ENCODE results near the gene IFT20.

IFT20 gene

DNA sequence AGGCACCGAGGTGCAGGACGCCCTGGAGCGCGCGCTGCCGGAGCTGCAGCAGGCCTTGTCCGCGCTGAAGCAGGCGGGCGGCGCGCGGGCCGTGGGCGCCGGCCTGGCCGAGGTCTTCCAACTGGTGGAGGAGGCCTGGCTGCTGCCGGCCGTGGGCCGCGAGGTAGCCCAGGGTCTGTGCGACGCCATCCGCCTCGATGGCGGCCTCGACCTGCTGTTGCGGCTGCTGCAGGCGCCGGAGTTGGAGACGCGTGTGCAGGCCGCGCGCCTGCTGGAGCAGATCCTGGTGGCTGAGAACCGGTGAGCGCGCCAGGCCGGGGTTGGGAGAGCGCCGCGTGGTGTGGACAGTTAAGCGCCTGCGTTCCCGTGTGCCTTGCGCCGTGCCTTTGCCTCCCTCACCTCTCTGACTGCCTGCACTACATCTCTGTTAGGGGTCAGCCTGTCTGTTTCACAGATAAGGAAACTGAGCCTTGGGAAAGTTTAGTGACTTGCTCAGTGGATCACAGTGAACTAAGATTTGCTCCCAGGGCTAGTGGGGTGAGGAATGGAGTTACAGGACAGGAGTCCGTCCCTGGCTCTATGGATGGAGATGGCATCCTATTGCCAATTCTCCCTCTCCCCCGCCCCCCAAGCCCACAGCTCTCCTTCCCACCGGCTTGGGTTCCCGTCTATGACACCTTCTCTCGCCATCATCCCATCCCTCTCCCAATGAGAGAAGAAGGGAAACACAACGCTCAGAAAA, 37.1 kb upstream of the IFT20 start (continued):
- TF ChIP-seq ZNF561 (tag by site-specific recombination; IDR thresholded peaks at IDR 0.05; ENCODE audit: borderline replicate concordance), result peak; percentile 49; the same call in 1 of the 2 replicates
- no peak for TF ChIP-seq ZNF24 (tag by site-specific recombination; IDR thresholded peaks at IDR 0.05)
- 0 out of 2 replicates have a peak, but pooled peaks have one; percentile 31 for TF ChIP-seq REST (tag by site-specific recombination; IDR thresholded peaks at IDR 0.05)
- TF ChIP-seq ZIC2 (tag by site-specific recombination; IDR thresholded peaks at IDR 0.05), result no peak
- peak; percentile 14; the same call in 1 of the 2 replicates for TF ChIP-seq ZNF76 (tag by site-specific recombination; IDR thresholded peaks at IDR 0.05; ENCODE audit: borderline replicate concordance, low read depth)
- TF ChIP-seq FEZF1 (tag by site-specific recombination; IDR thresholded peaks at IDR 0.05), result no peak
- TF ChIP-seq SCRT1 (tag by site-specific recombination; IDR thresholded peaks at IDR 0.05; ENCODE audit: borderline replicate concordance), result no peak
- TF ChIP-seq MYNN (tag by site-specific recombination; IDR thresholded peaks at IDR 0.05; ENCODE audit: borderline replicate concordance), result no peak
- TF ChIP-seq ZNF530 (tag by site-specific recombination; IDR thresholded peaks at IDR 0.05; ENCODE audit: low read depth), result no peak
- no peak for TF ChIP-seq KLF16 (tag by site-specific recombination; IDR thresholded peaks at IDR 0.05)
- TF ChIP-seq ZBTB17 (tag by site-specific recombination; IDR thresholded peaks at IDR 0.05), result no peak
- TF ChIP-seq ZNF146 (tag by site-specific recombination; IDR thresholded peaks at IDR 0.05), result no peak
- TF ChIP-seq ZBTB48 (tag by site-specific recombination; IDR thresholded peaks at IDR 0.05), result no peak
- TF ChIP-seq ZNF274 (IDR thresholded peaks at IDR 0.05; ENCODE audit: low read length), result no peak
- no peak for TF ChIP-seq ZNF274 (tag by site-specific recombination; IDR thresholded peaks at IDR 0.05; ENCODE audit: borderline replicate concordance)
- TF ChIP-seq ZNF112 (tag by site-specific recombination; IDR thresholded peaks at IDR 0.05), result no peak
- TF ChIP-seq TCF7L2 (IDR thresholded peaks at IDR 0.05; ENCODE audit: borderline replicate concordance, low read depth, low read length), result no peak
- TF ChIP-seq ZNF404 (tag by site-specific recombination; IDR thresholded peaks at IDR 0.05), result no peak
- peak; percentile 82 for TF ChIP-seq ZBTB26 (tag by site-specific recombination; optimal IDR thresholded peaks at IDR 0.05)
- no peak for TF ChIP-seq ZNF473 (tag by site-specific recombination; IDR thresholded peaks at IDR 0.05)
- no peak for TF ChIP-seq ZNF571 (tag by site-specific recombination; IDR thresholded peaks at IDR 0.05)
- no peak for TF ChIP-seq ZNF19 (tag by site-specific recombination; IDR thresholded peaks at IDR 0.05; ENCODE audit: low read depth)
- peak; percentile 46; the same call in 1 of the 2 replicates for TF ChIP-seq ZNF660 (tag by site-specific recombination; IDR thresholded peaks at IDR 0.05)
- no peak for TF ChIP-seq ZNF510 (tag by site-specific recombination; IDR thresholded peaks at IDR 0.05; ENCODE audit: insufficient replicate concordance)
- TF ChIP-seq, protein P1, sequence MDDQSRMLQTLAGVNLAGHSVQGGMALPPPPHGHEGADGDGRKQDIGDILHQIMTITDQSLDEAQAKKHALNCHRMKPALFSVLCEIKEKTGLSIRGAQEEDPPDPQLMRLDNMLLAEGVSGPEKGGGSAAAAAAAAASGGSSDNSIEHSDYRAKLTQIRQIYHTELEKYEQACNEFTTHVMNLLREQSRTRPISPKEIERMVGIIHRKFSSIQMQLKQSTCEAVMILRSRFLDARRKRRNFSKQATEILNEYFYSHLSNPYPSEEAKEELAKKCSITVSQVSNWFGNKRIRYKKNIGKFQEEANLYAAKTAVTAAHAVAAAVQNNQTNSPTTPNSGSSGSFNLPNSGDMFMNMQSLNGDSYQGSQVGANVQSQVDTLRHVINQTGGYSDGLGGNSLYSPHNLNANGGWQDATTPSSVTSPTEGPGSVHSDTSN (CRISPR knock-in tag; IDR thresholded peaks at IDR 0.05), result peak; percentile 50; the same call in 1 of the 2 replicates
- no peak for TF ChIP-seq ZNF664 (tag by site-specific recombination; IDR thresholded peaks at IDR 0.05)
- TF ChIP-seq ZNF324 (tag by site-specific recombination; IDR thresholded peaks at IDR 0.05), result no peak
- no peak for TF ChIP-seq MZF1 (tag by site-specific recombination; IDR thresholded peaks at IDR 0.05; ENCODE audit: borderline replicate concordance)
- TF ChIP-seq ZNF600 (tag by site-specific recombination; IDR thresholded peaks at IDR 0.05), result peak; percentile 21; the same call in 1 of the 2 replicates
- no peak for TF ChIP-seq BCL6B (tag by site-specific recombination; IDR thresholded peaks at IDR 0.05)

Data from HEK293 (cell line).